GM18951 (cell line): ENCODE results near the gene LARP1B.

Source experiments
- POLR2A ChIP-seq: IDR thresholded peaks from 4 replicates; pipeline ENCODE4 v1.6.1; 2011; ENCODE audit warnings: mild to moderate bottlenecking; ENCODE audit not compliant: insufficient read length, insufficient read depth; ENCODE audit errors: extremely low read depth
- in situ Hi-C: fragments of 300-500 bp; cut with MboI; formaldehyde crosslinking; loops from one replicate; pipeline ENCODE4 v1.12.0; 2022; ENCODE audit warnings: low sequenced_read_pairs, mixed read lengths, inconsistent platforms; ENCODE audit not compliant: unreplicated experiment

LARP1B gene

GRCh38 chr4:128159967-128160366, 98.9 kb downstream of the LARP1B start:
- in situ Hi-C loops: no loop called here
- TF ChIP-seq POLR2A: no peak

GRCh38 chr4:128161138-128161537, 100.0 kb downstream of the LARP1B start:
- no peak for TF ChIP-seq POLR2A
- in situ Hi-C loops: no loop called here

GRCh38 chr4:128162434-128162833, 101.3 kb downstream of the LARP1B start:
- in situ Hi-C loops: no loop called here
- no peak for TF ChIP-seq POLR2A

GRCh38 chr4:128163177-128164117, 102.3 kb downstream of the LARP1B start:
- no peak for TF ChIP-seq POLR2A
- in situ Hi-C loops: no loop called here

- in situ Hi-C loops: no loop called here
- no peak for TF ChIP-seq POLR2A
These were observed 105.9 kb downstream of the LARP1B start for GRCh38 chr4:128166982-128167381.

- in situ Hi-C loops: no loop called here
- no peak for TF ChIP-seq POLR2A
These were observed 107.6 kb downstream of the LARP1B start for GRCh38 chr4:128168701-128169100.

- in situ Hi-C loops: no loop called here
- no peak for TF ChIP-seq POLR2A
These were observed 108.1 kb downstream of the LARP1B start for GRCh38 chr4:128169245-128169644.

- in situ Hi-C loops: loop anchor here (25.0 kb wide), 1 partner anchor 686 kb away; no protein-coding TSS in a partner anchor
- TF ChIP-seq POLR2A: no peak
These were observed 115.5 kb downstream of the LARP1B start for GRCh38 chr4:128176643-128177042.

GRCh38 chr4:128177498-128177897, 116.4 kb downstream of the LARP1B start:
- in situ Hi-C loops: loop anchor here (25.0 kb wide), 1 partner anchor 685 kb away; no protein-coding TSS in a partner anchor
- no peak for TF ChIP-seq POLR2A

GRCh38 chr4:128186623-128187022, 125.5 kb downstream of the LARP1B start:
- TF ChIP-seq POLR2A: no peak
- in situ Hi-C loops: loop anchor here (25.0 kb wide), 1 partner anchor 676 kb away; no protein-coding TSS in a partner anchor

GRCh38 chr4:128191115-128191781, 130.1 kb downstream of the LARP1B start:
- in situ Hi-C loops: loop anchor here (25.0 kb wide), 1 partner anchor 671 kb away; no protein-coding TSS in a partner anchor
- TF ChIP-seq POLR2A: no peak

GRCh38 chr4:128220286-128221235, 159.4 kb downstream of the LARP1B start:
- no peak for TF ChIP-seq POLR2A
- in situ Hi-C loops: no loop called here
